Measurements from ENCODE around the gene CDC34.

- TF ChIP-seq POLR2A (IDR thresholded peaks at IDR 0.05; ENCODE audit: low read depth, low read length) (no peak), POLR2AphosphoS5 (IDR thresholded peaks at IDR 0.05; ENCODE audit: low read depth, low read length) (no peak), TAF1 (IDR thresholded peaks at IDR 0.05; ENCODE audit: low read depth, low read length) (no peak), POU2F2 (IDR thresholded peaks at IDR 0.05; ENCODE audit: low read depth, low read length) (no peak), SPI1 (IDR thresholded peaks at IDR 0.05; ENCODE audit: low read depth, low read length) (no peak), PAX5 (IDR thresholded peaks at IDR 0.05; ENCODE audit: insufficient read depth, low read length, severe bottlenecking) (no peak)
These were observed 51.1 kb downstream of the CDC34 start for GRCh38 chr19:582497-583197.
